ENCODE results near the gene TEAD1. TPM values are rescaled to one million over a fixed set of nuclear protein-coding genes. Genes with fewer than 3 reads are reported as not detected.

TEAD1 gene
- polyA plus RNA-seq, 2 of the 4 experiments (the other 2 are of a cell fraction): 111 to 112 TPM

DNA sequence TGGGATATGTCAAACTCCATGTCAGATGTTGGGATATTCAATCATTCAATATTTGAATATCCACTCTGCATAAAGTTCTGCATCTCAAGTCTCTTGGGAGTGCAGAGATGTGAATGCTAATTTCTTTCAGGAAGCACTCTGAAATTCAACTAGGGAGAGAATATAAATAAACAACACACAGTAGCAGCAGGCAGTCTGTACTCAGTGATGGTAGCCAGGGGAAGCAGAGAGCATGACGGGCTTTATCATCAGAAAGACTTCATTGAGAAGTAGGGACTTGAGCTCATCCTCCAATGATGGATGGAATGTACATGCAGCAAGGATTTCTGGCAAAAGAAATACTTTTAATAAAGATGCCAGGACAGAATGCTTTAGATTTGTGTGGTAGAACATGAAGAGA lies 9.8 kb upstream of the TEAD1 start:
- Histone ChIP-seq H3K4me2 (no peak overlapping the region), H3K27ac (no peak overlapping the region), H3K9me3 (no peaks in the 10 kb centered on the region), H3K4me1 (no peaks in the 10 kb centered on the region; the same call in 2 of the 3 replicates), H3K4me3 (no peak overlapping the region)
- WGBS (ENCODE audit: missing lambda C conversion rate): 72% methylated on average over 1 of the region's 1 CpG
- no peak for FAIRE-seq
- no peak for ATAC-seq
- DNase-seq (ENCODE audit: low read depth in 1 of 2, low spot score in 1 of 2): no peak
- ChIA-PET POLR2A (no interaction called here), CTCF (interaction anchor here (1.2 to 1.3 kb wide), 2 partner anchors 10 to 144 kb away, joined by 3 read pairs; no protein-coding TSS in a partner anchor)
- TF ChIP-seq MAFK (IDR thresholded peaks at IDR 0.05; ENCODE audit: partially characterized antibody): no peak
- no peak for TF ChIP-seq CBX8 (IDR thresholded peaks at IDR 0.05)
- TF ChIP-seq BCL3 (IDR thresholded peaks at IDR 0.05): no peak
- TF ChIP-seq MAZ (IDR thresholded peaks at IDR 0.05; ENCODE audit: borderline replicate concordance, low read depth, low read length): no peak
- TF ChIP-seq TFCP2L1 (CRISPR knock-in tag; IDR thresholded peaks at IDR 0.05): no peak
- no peak for TF ChIP-seq HEYL (CRISPR knock-in tag; IDR thresholded peaks at IDR 0.05)
- TF ChIP-seq RNF2 (IDR thresholded peaks at IDR 0.05; ENCODE audit: borderline replicate concordance, low read depth): no peak
- no peak for TF ChIP-seq NPAS2 (CRISPR knock-in tag; IDR thresholded peaks at IDR 0.05; ENCODE audit: borderline replicate concordance)
- no peak for TF ChIP-seq RCOR1 (IDR thresholded peaks at IDR 0.05; ENCODE audit: low read depth, low read length)
- no peak for TF ChIP-seq HOXA7 (CRISPR knock-in tag; IDR thresholded peaks at IDR 0.05)

DNA sequence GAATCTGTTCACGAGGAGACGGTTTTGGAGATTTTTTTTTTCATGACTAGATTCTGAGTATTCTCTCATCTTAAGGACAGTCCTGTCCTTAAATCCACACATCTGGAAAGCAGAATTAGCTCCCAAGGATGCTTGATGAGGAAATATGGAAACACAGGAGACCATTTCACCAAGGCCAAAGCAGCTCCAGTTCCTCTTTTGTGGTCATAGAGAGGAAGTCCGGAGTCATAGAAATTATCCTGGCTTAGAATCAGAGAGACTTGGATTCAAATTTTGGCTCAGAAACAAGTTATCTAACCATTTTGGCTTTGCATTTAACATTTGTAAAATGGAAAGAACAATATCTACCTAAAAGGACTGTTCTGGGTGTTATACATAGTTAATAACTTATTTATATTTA lies 7.3 kb upstream of the TEAD1 start:
- Histone ChIP-seq H3K9me3 (no peaks in the 10 kb centered on the region), H3K4me3 (no peak overlapping the region), H3K4me2 (no peak overlapping the region), H3K27ac (no peak overlapping the region), H3K4me1 (peaks cover 9% of the 10 kb centered on the region)
- ATAC-seq (no peak), FAIRE-seq (no peak), DNase-seq (ENCODE audit: low read depth in 1 of 2, low spot score in 1 of 2) (no peak)
- WGBS (ENCODE audit: missing lambda C conversion rate): 87% methylated on average over 3 of the region's 3 CpGs
- ChIA-PET CTCF (interaction anchor here (1.2 kb wide), 2 partner anchors 68 to 213 kb away, joined by 3 to 4 read pairs; no protein-coding TSS in a partner anchor), POLR2A (no interaction called here)
- no peak for TF ChIP-seq EP300 (IDR thresholded peaks at IDR 0.05)
- TF ChIP-seq NR3C1 (IDR thresholded peaks at IDR 0.05): no peak
- TF ChIP-seq EHF (CRISPR knock-in tag; IDR thresholded peaks at IDR 0.05): no peak
- no peak for TF ChIP-seq FOSL2 (IDR thresholded peaks at IDR 0.05)
- no peak for TF ChIP-seq FOSL2 (CRISPR knock-in tag; IDR thresholded peaks at IDR 0.05)
- TF ChIP-seq HOXA7 (CRISPR knock-in tag; IDR thresholded peaks at IDR 0.05): no peak
- no peak for TF ChIP-seq EHMT2 (IDR thresholded peaks at IDR 0.05; ENCODE audit: low read depth)

DNA sequence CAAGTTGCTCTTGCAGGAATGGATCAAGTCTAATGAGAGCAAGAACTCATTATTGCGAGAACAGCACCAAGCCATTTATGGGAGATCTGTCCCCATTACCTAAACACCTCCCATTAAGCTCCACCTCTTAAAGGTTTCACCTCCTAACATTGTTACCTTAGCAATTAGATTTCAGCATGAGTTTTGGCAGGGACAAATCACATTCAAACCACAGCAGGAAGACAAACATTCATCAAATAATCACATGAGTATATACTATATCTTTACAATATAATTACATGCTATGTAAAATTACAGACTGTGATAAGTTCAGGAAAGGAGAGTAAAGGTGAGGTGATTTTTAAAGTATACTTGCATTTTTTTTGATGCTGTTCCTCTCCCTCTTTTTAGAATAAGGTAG lies 6.6 kb upstream of the TEAD1 start:
- TF ChIP-seq HOXB13 (CRISPR knock-in tag; IDR thresholded peaks at IDR 0.05; ENCODE audit: low read depth) (no peak), JUNB (IDR thresholded peaks at IDR 0.05) (no peak), JUN (IDR thresholded peaks at IDR 0.05) (no peak), EHF (CRISPR knock-in tag; IDR thresholded peaks at IDR 0.05) (no peak), MAFK (IDR thresholded peaks at IDR 0.05; ENCODE audit: partially characterized antibody) (no peak)
- FAIRE-seq: peak; percentile 61

GRCh38 chr11:12668166-12668565 lies 6.1 kb upstream of the TEAD1 start:
- CTCF ChIA-PET: interaction anchor here (0.8 to 1.3 kb wide), 2 partner anchors 11 to 221 kb away, joined by 3 to 7 read pairs; no protein-coding TSS in a partner anchor
- DNase-seq (ENCODE audit: low read depth in 1 of 2, low spot score in 1 of 2): no peak
- FAIRE-seq: no peak
- Histone ChIP-seq H3K4me3 (no peak overlapping the region), H3K4me2 (no peak overlapping the region), H3K4me1 (peaks cover 10% of the 10 kb centered on the region), H3K9me3 (no peaks in the 10 kb centered on the region), H3K27ac (no peak overlapping the region)
- POLR2A ChIA-PET: no interaction called here
- 53% methylated on average over 2 of the region's 2 CpGs for WGBS (ENCODE audit: missing lambda C conversion rate)
- no peak for ATAC-seq
- TF ChIP-seq RCOR1 (IDR thresholded peaks at IDR 0.05; ENCODE audit: low read depth, low read length) (no peak), POLR2AphosphoS2 (conservative IDR thresholded peaks at IDR 0.05; ENCODE audit: low read length) (no peak), CHD2 (IDR thresholded peaks at IDR 0.05; ENCODE audit: low read length, partially characterized antibody) (no peak), CBX8 (IDR thresholded peaks at IDR 0.05) (no peak), POLR2A (IDR thresholded peaks at IDR 0.05; ENCODE audit: low read length) (no peak), FOSB (CRISPR knock-in tag; IDR thresholded peaks at IDR 0.05) (no peak), KDM1A (IDR thresholded peaks at IDR 0.05; ENCODE audit: low read depth) (no peak), HDAC2 (IDR thresholded peaks at IDR 0.05) (no peak), HOXB13 (CRISPR knock-in tag; IDR thresholded peaks at IDR 0.05; ENCODE audit: low read depth) (no peak), ZSCAN20 (CRISPR knock-in tag; IDR thresholded peaks at IDR 0.05) (no peak), RFX5 (IDR thresholded peaks at IDR 0.05) (no peak), HEYL (CRISPR knock-in tag; IDR thresholded peaks at IDR 0.05) (no peak), ZNF302 (CRISPR knock-in tag; IDR thresholded peaks at IDR 0.05) (no peak), TP53 (CRISPR knock-in tag; IDR thresholded peaks at IDR 0.05) (no peak)
- TF ChIP-seq, protein P1, sequence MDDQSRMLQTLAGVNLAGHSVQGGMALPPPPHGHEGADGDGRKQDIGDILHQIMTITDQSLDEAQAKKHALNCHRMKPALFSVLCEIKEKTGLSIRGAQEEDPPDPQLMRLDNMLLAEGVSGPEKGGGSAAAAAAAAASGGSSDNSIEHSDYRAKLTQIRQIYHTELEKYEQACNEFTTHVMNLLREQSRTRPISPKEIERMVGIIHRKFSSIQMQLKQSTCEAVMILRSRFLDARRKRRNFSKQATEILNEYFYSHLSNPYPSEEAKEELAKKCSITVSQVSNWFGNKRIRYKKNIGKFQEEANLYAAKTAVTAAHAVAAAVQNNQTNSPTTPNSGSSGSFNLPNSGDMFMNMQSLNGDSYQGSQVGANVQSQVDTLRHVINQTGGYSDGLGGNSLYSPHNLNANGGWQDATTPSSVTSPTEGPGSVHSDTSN (IDR thresholded peaks at IDR 0.05): no peak

More for the DNA sequence above, 6.6 kb upstream of the TEAD1 start:
- ATAC-seq: no peak
- 94% methylated on average over 1 of the region's 1 CpG for WGBS (ENCODE audit: missing lambda C conversion rate)
- no peak overlapping the region for H3K27ac ChIP-seq
- H3K9me3 ChIP-seq: no peaks in the 10 kb centered on the region
- H3K4me2 ChIP-seq: no peak overlapping the region
- CTCF ChIA-PET: interaction anchor here (1.3 kb wide), 1 partner anchor 221 kb away, joined by 3 read pairs; no protein-coding TSS in a partner anchor
- H3K4me1 ChIP-seq: peaks cover 9% of the 10 kb centered on the region
- H3K4me3 ChIP-seq: no peak overlapping the region
- DNase-seq (ENCODE audit: low read depth in 1 of 2, low spot score in 1 of 2): no peak
- POLR2A ChIA-PET: no interaction called here

Measured in A549 (cell line).